Spleen (tissue), 11 donors: ENCODE data around the gene KEL. TPM values are rescaled to one million over a fixed set of nuclear protein-coding genes. Genes with fewer than 3 reads are reported as not detected.

Source experiments
- DNase-seq: peaks from one replicate; pipeline ENCODE4 v3.0.0-alpha.2; 2020
- H3K27ac ChIP-seq, 8 donors: fragments of 200-600 bp; sonication (generic) in 7 of 8; 1 replicate in 4 of 8; 2 replicates in 4 of 8; pipeline versions ENCODE4 v1.5.0 to v1.8.0; 2016 to 2021; ENCODE audit warnings: inconsistent platforms in 4 of 8, mild to moderate bottlenecking in 4 of 8, moderate library complexity in 1 of 8
- H3K27me3 ChIP-seq, 7 donors: fragments of 200-600 bp; sonication (generic) in 6 of 7; replicated peaks in 1 of 7; 1 replicate in 4 of 7; 2 replicates in 3 of 7; pipeline versions ENCODE4 v1.5.0 to v1.8.0; 2016 to 2021; ENCODE audit warnings: inconsistent platforms in 3 of 7, mild to moderate bottlenecking in 1 of 7
- H3K36me3 ChIP-seq, 6 donors: fragments of 200-600 bp; sonication (generic) in 5 of 6; 1 replicate in 4 of 6; 2 replicates in 2 of 6; pipeline versions ENCODE4 v1.5.0 to v1.8.0; 2016 to 2021; ENCODE audit warnings: inconsistent platforms in 2 of 6
- H3K4me1 ChIP-seq, 6 donors: fragments of 200-600 bp; sonication (generic) in 5 of 6; 1 replicate in 3 of 6; 2 replicates in 3 of 6; pipeline versions ENCODE4 v1.5.0 to v1.8.0; 2016 to 2021; ENCODE audit warnings: inconsistent platforms in 3 of 6
- H3K4me3 ChIP-seq, 8 donors: fragments of 200-600 bp; sonication (generic) in 7 of 8; 1 replicate in 4 of 8; 2 replicates in 4 of 8; pipeline versions ENCODE4 v1.5.0 to v1.8.0; 2016 to 2021; ENCODE audit warnings: inconsistent platforms in 4 of 8, mild to moderate bottlenecking in 4 of 8, moderate library complexity in 2 of 8
- H3K9me3 ChIP-seq, 8 donors: fragments of 200-600 bp; sonication (generic) in 7 of 8; 1 replicate in 4 of 8; 2 replicates in 4 of 8; pipeline versions ENCODE4 v1.5.0 to v1.8.0; 2016 to 2021; ENCODE audit warnings: inconsistent platforms in 4 of 8
- CTCF ChIP-seq, 11 experiments: fragments of 200-600 bp in 7 of 11; fragments of 450-650 bp in 4 of 11; sonication (generic) in 4 of 11; IDR thresholded peaks in 8 of 11; conservative IDR thresholded peaks in 3 of 11; 1 replicate in 7 of 11; 2 replicates in 4 of 11; pipeline versions ENCODE4 v1.4.0 to v1.8.0; 2016 to 2021; ENCODE audit warnings: antibody characterized with exemption in 11 of 11, inconsistent platforms in 4 of 11, mild to moderate bottlenecking in 1 of 11
- POLR2A ChIP-seq, 3 donors: fragments of 450-650 bp; IDR thresholded peaks; one replicate each; pipeline ENCODE4 v1.5.1; 2017; ENCODE audit warnings: antibody characterized with exemption in 3 of 3, mild to moderate bottlenecking in 1 of 3
- POLR2AphosphoS5 ChIP-seq, 3 donors: sonication (generic); formaldehyde crosslinking; IDR thresholded peaks; one replicate each; pipeline ENCODE4 v1.5.1; 2017; ENCODE audit warnings: antibody characterized with exemption in 3 of 3
- WGBS, 5 donors: extraction: QIAGEN DNeasy Blood & Tissue Kit in 3 of 5; methylation state at CpG; one replicate each; pipeline versions ENCODE4 v1.1.5 to v1.1.7; 2013 to 2018; 5-methylcytosine and 5-hydroxymethylcytosine counted together
- intact Hi-C: fragments of 100-400 bp; cut with DNase I; formaldehyde crosslinking; loops from one replicate; pipeline ENCODE4 v1.15.0; 2023; ENCODE audit warnings: low total_unique reads
- polyA plus RNA-seq, 3 donors: library from polyadenylated mRNA; stranded (reverse); fragments of 200-250 nt; gene quantifications; one replicate each; pipeline ENCODE4 v1.2.1, GENCODE V29; 2013
- total RNA-seq, 7 donors: library from RNA; depleted of rRNA in 3 of 7; stranded (reverse); fragments of >200 nt in 3 of 7; fragmentation: NEBNext Ultra II Directional in 4 of 7; extraction: Animal tissue kit (Norgen Biotek cat#: 25700) in 4 of 7; gene quantifications; one replicate each; pipeline versions ENCODE4 v1.1.0 to v1.2.1, GENCODE V29; 2016 to 2021
- donor health status: healthy with polysubstance abuse.
- donor health status: DM: no; HTN: no; CAD: no; lungs with moderate emphysema.
- donor health status: DM: no; HTN: no; CAD: no.
- donor health status: Bipolar disorder and iron deficiency.
- donor health status: healthy.
- donor health status: DM: no; HTN: no; CAD: no.
- donor health status: DM: yes; HTN: yes; CAD: no.

Gene KEL
- total and polyA plus RNA-seq, 10 donors = 3.3 to 27.4 (median 5.6) TPM

- H3K4me3 ChIP-seq = no peak overlapping the region
- no peaks in the 10 kb centered on the region for H3K36me3 ChIP-seq
- no peak for TF ChIP-seq POLR2AphosphoS5 (IDR thresholded peaks at IDR 0.05)
- no peak for TF ChIP-seq POLR2A (IDR thresholded peaks at IDR 0.05)
- TF ChIP-seq CTCF (IDR thresholded peaks at IDR 0.05 in 8 of 11, conservative IDR thresholded peaks at IDR 0.05 in 3 of 11) = no peak
- no peaks in the 10 kb centered on the region for H3K4me1 ChIP-seq
- no peak overlapping the region for H3K27ac ChIP-seq
- H3K9me3 ChIP-seq = peaks cover 3 to 26% (median 22%) of the 10 kb centered on the region in 8 donors
- intact Hi-C loops = no loop called here
- DNase-seq = no peak
- 56 to 71% (median 68%) methylated on average over 8 of the region's 8 CpGs for WGBS, 5 donors
- peaks cover 0 to 9% (median 0%) of the 10 kb centered on the region in 7 donors for H3K27me3 ChIP-seq
These were observed 4.4 kb downstream of the KEL start for GRCh38 chr7:142957723-142958122.

- intact Hi-C loops = no loop called here
- H3K27ac ChIP-seq = no peak overlapping the region
- TF ChIP-seq POLR2AphosphoS5 (IDR thresholded peaks at IDR 0.05) (no peak), CTCF (IDR thresholded peaks at IDR 0.05 in 8 of 11, conservative IDR thresholded peaks at IDR 0.05 in 3 of 11) (no peak), POLR2A (IDR thresholded peaks at IDR 0.05) (no peak)
- H3K36me3 ChIP-seq = no peaks in the 10 kb centered on the region
- WGBS, 5 donors = 64 to 78% (median 71%) methylated on average over 3 of the region's 3 CpGs
- H3K27me3 ChIP-seq = peaks cover 0 to 9% (median 0%) of the 10 kb centered on the region in 7 donors
- no peak for DNase-seq
- peaks cover 3 to 26% (median 22%) of the 10 kb centered on the region in 8 donors for H3K9me3 ChIP-seq
- no peaks in the 10 kb centered on the region for H3K4me1 ChIP-seq
- H3K4me3 ChIP-seq = no peak overlapping the region
These were observed 5.1 kb downstream of the KEL start for GRCh38 chr7:142956951-142957623.

GRCh38 chr7:142954680-142955268 is 7.4 kb downstream of the KEL start:
- no peaks in the 10 kb centered on the region for H3K36me3 ChIP-seq
- H3K27me3 ChIP-seq = peaks cover 0 to 12% (median 0%) of the 10 kb centered on the region in 7 donors
- intact Hi-C loops = no loop called here
- no peak overlapping the region for H3K4me3 ChIP-seq
- no peak overlapping the region for H3K27ac ChIP-seq
- TF ChIP-seq POLR2AphosphoS5 (IDR thresholded peaks at IDR 0.05) (no peak), CTCF (IDR thresholded peaks at IDR 0.05 in 8 of 11, conservative IDR thresholded peaks at IDR 0.05 in 3 of 11) (no peak), POLR2A (IDR thresholded peaks at IDR 0.05) (no peak)
- DNase-seq = no peak
- peaks cover 3 to 26% (median 22%) of the 10 kb centered on the region in 8 donors for H3K9me3 ChIP-seq
- no peaks in the 10 kb centered on the region for H3K4me1 ChIP-seq

GRCh38 chr7:142950235-142950634 is 11.9 kb downstream of the KEL start:
- intact Hi-C loops = no loop called here
- Histone ChIP-seq H3K9me3 (peaks cover 0 to 13% (median 12%) of the 10 kb centered on the region in 8 donors), H3K27ac (no peak overlapping the region), H3K4me1 (no peaks in the 10 kb centered on the region), H3K36me3 (no peaks in the 10 kb centered on the region), H3K27me3 (peaks cover 0 to 12% (median 0%) of the 10 kb centered on the region in 7 donors), H3K4me3 (no peak overlapping the region)
- no peak for DNase-seq
- TF ChIP-seq POLR2A (IDR thresholded peaks at IDR 0.05) = no peak
- no peak for TF ChIP-seq POLR2AphosphoS5 (IDR thresholded peaks at IDR 0.05)
- TF ChIP-seq CTCF (IDR thresholded peaks at IDR 0.05 in 8 of 11, conservative IDR thresholded peaks at IDR 0.05 in 3 of 11) = no peak
